T-cell (primary cell): ENCODE measurements around the gene THYN1. TPM values are rescaled to one million over a fixed set of nuclear protein-coding genes. Genes with fewer than 3 reads are reported as not detected.
A peak's percentile ranks its signal among the peaks of the same experiment; 100 is the strongest.

Experiments used
- ATAC-seq, 4 experiments: fragments of 200-7000 bp in 3 of 4; fragments of 150-1000 bp in 1 of 4; cut with Tn5 transposase; replicated peaks in 1 of 4; 1 replicate in 3 of 4; 2 replicates in 1 of 4; pipeline ENCODE4 v1.10.0; 2021; ENCODE audit warnings: moderate library complexity in 3 of 4, mild to moderate bottlenecking in 2 of 4, moderate number of reproducible peaks in 1 of 4
- CTCF ChIA-PET, 2 donors: fragments of 300-600 bp; sonication (Branson Sonifier 250); formaldehyde crosslinking; loops; one replicate each; lab custom pipeline; 2022; ENCODE audit warnings: antibody characterized with exemption in 2 of 2; lab: Charles Lee
- POLR2A ChIA-PET, 2 donors: fragments of 300-600 bp; sonication (Branson Sonifier 250); formaldehyde crosslinking; loops; one replicate each; lab custom pipeline; 2022; ENCODE audit warnings: antibody characterized with exemption in 2 of 2; lab: Charles Lee
- DNase-seq, 35 experiments: peaks; one replicate each; pipeline versions ENCODE4 v3.0.0 to v3.0.0-alpha.2; 2013 to 2023
- H3K27ac ChIP-seq: one replicate; pipeline ENCODE4 v1.5.1; 2013; ENCODE audit warnings: low read length
- H3K27me3 ChIP-seq, 2 experiments: replicated peaks in 1 of 2; 1 replicate in 1 of 2; 2 replicates in 1 of 2; pipeline versions ENCODE4 v1.6.1 to v1.7.0; 2013; ENCODE audit warnings: low read length in 1 of 2, mixed read lengths in 1 of 2; ENCODE audit not compliant: control insufficient read depth in 2 of 2, insufficient read depth in 2 of 2; ENCODE audit errors: extremely low read depth in 1 of 2
- H3K36me3 ChIP-seq, 2 donors: 1 replicate in 1 of 2; 2 replicates in 1 of 2; pipeline versions ENCODE4 v1.6.1 to v1.7.0; 2013; ENCODE audit warnings: low read length in 1 of 2; ENCODE audit not compliant: control insufficient read depth in 2 of 2, insufficient read depth in 1 of 2; ENCODE audit errors: extremely low read depth in 1 of 2
- H3K4me1 ChIP-seq, 2 experiments: 1 replicate in 1 of 2; 2 replicates in 1 of 2; pipeline versions ENCODE4 v1.6.1 to v1.7.0; 2013; ENCODE audit warnings: low read length in 2 of 2, mixed read lengths in 1 of 2; ENCODE audit not compliant: insufficient read depth in 2 of 2, control insufficient read depth in 1 of 2; ENCODE audit errors: extremely low read depth in 1 of 2
- H3K4me3 ChIP-seq, 2 donors: 1 replicate in 1 of 2; 2 replicates in 1 of 2; pipeline versions ENCODE4 v1.5.1 to v1.7.0; 2013; ENCODE audit warnings: mild to moderate bottlenecking in 2 of 2, low read length in 1 of 2, moderate library complexity in 1 of 2; ENCODE audit not compliant: control insufficient read depth in 1 of 2; ENCODE audit errors: extremely low read depth in 1 of 2
- H3K9me3 ChIP-seq: 2 replicates; pipeline ENCODE4 v1.7.0; 2013
- H3K27ac Mint-ChIP-seq, 2 donors: one replicate each; pipeline ENCODE4 v1.8.0; 2020 to 2021; ENCODE audit warnings: mild to moderate bottlenecking in 2 of 2, mixed read lengths in 2 of 2
- H3K27me3 Mint-ChIP-seq, 2 donors: one replicate each; pipeline ENCODE4 v1.8.0; 2021 to 2022; ENCODE audit warnings: mixed read lengths in 2 of 2
- H3K36me3 Mint-ChIP-seq: one replicate; pipeline ENCODE4 v1.8.0; 2021; ENCODE audit warnings: mixed read lengths
- H3K4me1 Mint-ChIP-seq, 3 donors: one replicate each; pipeline ENCODE4 v1.8.0; 2020 to 2022; ENCODE audit warnings: mixed read lengths in 3 of 3, mild to moderate bottlenecking in 1 of 3
- H3K4me3 Mint-ChIP-seq, 3 donors: one replicate each; pipeline ENCODE4 v1.8.0; 2020 to 2022; ENCODE audit warnings: mild to moderate bottlenecking in 3 of 3, mixed read lengths in 3 of 3, moderate library complexity in 3 of 3
- H3K9me3 Mint-ChIP-seq, 3 donors: one replicate each; pipeline ENCODE4 v1.8.0; 2020 to 2022; ENCODE audit warnings: mixed read lengths in 3 of 3
- WGBS: methylation state at CpG from one replicate; pipeline ENCODE4 v1.1.5; 2013; ENCODE audit warnings: missing lambda C conversion rate; ENCODE audit not compliant: insufficient coverage; 5-methylcytosine and 5-hydroxymethylcytosine counted together
- total RNA-seq, 35 experiments: library from RNA in 6 of 35; stranded (reverse) in 6 of 35; fragments of 120-200 nt in 1 of 35; gene quantifications; one replicate each; pipeline versions ENCODE4 v1.2.1 to v1.2.4 and lab custom pipeline; 2013 to 2026

Gene THYN1
- total RNA-seq, 5 donors from 2014 or later (not counting 1 experiment from before 2014, with no cell fraction given): 37.5 to 57.6 (median 55.5) TPM

GRCh38 chr11:134240592-134240991, 12.6 kb downstream of the THYN1 start:
- no CpG with 5 or more reads among the region's 6 CpGs for WGBS
- H3K4me1 Mint-ChIP-seq: peaks cover 0 to 2% (median 0%) of the 10 kb centered on the region in 3 donors
- no peak overlapping the region for H3K4me3 Mint-ChIP-seq
- peaks cover 54% of the 10 kb centered on the region for H3K36me3 Mint-ChIP-seq
- H3K27me3 Mint-ChIP-seq: no peaks in the 10 kb centered on the region
- DNase-seq (no peak), ATAC-seq (no peak)
- H3K36me3 ChIP-seq: peaks cover 20 to 89% of the 10 kb centered on the region in 2 donors
- H3K9me3 ChIP-seq: no peaks in the 10 kb centered on the region
- H3K4me3 ChIP-seq: no peak overlapping the region
- no peak overlapping the region for H3K27ac Mint-ChIP-seq
- CTCF ChIA-PET: interaction anchor here (0.6 to 1.1 kb wide), 2 partner anchors 11 to 79 kb away, joined by 3 to 4 read pairs; no protein-coding TSS in a partner anchor
- no peaks in the 10 kb centered on the region for H3K27me3 ChIP-seq
- H3K9me3 Mint-ChIP-seq: no peaks in the 10 kb centered on the region
- POLR2A ChIA-PET: interaction anchor here in 1 of 2 donors (0.6 kb wide), 1 partner anchor 21 kb away, joined by 4 read pairs; no protein-coding TSS in a partner anchor
- no peaks in the 10 kb centered on the region for H3K4me1 ChIP-seq
- no peak overlapping the region for H3K27ac ChIP-seq

- DNase-seq: no peak
- H3K4me1 Mint-ChIP-seq: no peaks in the 10 kb centered on the region
- CTCF ChIA-PET: interaction anchor here in 1 of 2 donors (0.6 kb wide), 1 partner anchor 13 kb away, joined by 3 read pairs; no protein-coding TSS in a partner anchor
- Histone ChIP-seq H3K4me1 (no peaks in the 10 kb centered on the region), H3K4me3 (no peak overlapping the region), H3K36me3 (peaks cover 11 to 82% of the 10 kb centered on the region in 2 donors), H3K27me3 (no peaks in the 10 kb centered on the region), H3K9me3 (no peaks in the 10 kb centered on the region), H3K27ac (no peak overlapping the region)
- no peak for ATAC-seq
- POLR2A ChIA-PET: no interaction called here
- H3K27me3 Mint-ChIP-seq: no peaks in the 10 kb centered on the region
- no peaks in the 10 kb centered on the region for H3K9me3 Mint-ChIP-seq
- H3K4me3 Mint-ChIP-seq: no peak overlapping the region
- H3K27ac Mint-ChIP-seq: no peak overlapping the region
- WGBS: no CpG with 5 or more reads among the region's 5 CpGs
- H3K36me3 Mint-ChIP-seq: peaks cover 57% of the 10 kb centered on the region
Measured at GRCh38 chr11:134238956-134239355, 14.2 kb downstream of the THYN1 start.

GRCh38 chr11:134237557-134237922, 15.6 kb downstream of the THYN1 start:
- Histone ChIP-seq H3K27me3 (no peaks in the 10 kb centered on the region), H3K4me1 (peaks cover 0 to 7% of the 10 kb centered on the region in 2 experiments), H3K27ac (no peak overlapping the region), H3K4me3 (no peak overlapping the region), H3K36me3 (peaks cover 11 to 74% of the 10 kb centered on the region in 2 donors), H3K9me3 (no peaks in the 10 kb centered on the region)
- POLR2A ChIA-PET: interaction anchor here in 1 of 2 donors (0.8 kb wide), 1 partner anchor 13 kb away, joined by 4 read pairs; the partner anchor contains the start of genes NCAPD3 and VPS26B
- Mint-ChIP-seq H3K36me3 (peaks cover 45% of the 10 kb centered on the region), H3K27me3 (no peaks in the 10 kb centered on the region), H3K4me1 (peaks cover 3 to 7% (median 7%) of the 10 kb centered on the region in 3 donors), H3K9me3 (no peaks in the 10 kb centered on the region), H3K27ac (peak overlapping the region; percentile 2 to 11), H3K4me3 (no peak overlapping the region)
- WGBS: 94% methylated on average over 11 of the region's 11 CpGs
- CTCF ChIA-PET: no interaction called here
- DNase-seq (no peak), ATAC-seq (no peak)

- Mint-ChIP-seq H3K4me3 (no peak overlapping the region), H3K4me1 (peaks cover 7 to 12% (median 12%) of the 10 kb centered on the region in 3 donors), H3K36me3 (peaks cover 39% of the 10 kb centered on the region), H3K27me3 (no peaks in the 10 kb centered on the region), H3K27ac (peak overlapping the region in 1 of 2 donors; percentile 2), H3K9me3 (no peaks in the 10 kb centered on the region)
- Histone ChIP-seq H3K4me1 (peaks cover 0 to 12% of the 10 kb centered on the region in 2 experiments), H3K36me3 (peaks cover 8 to 73% of the 10 kb centered on the region in 2 donors), H3K4me3 (no peak overlapping the region), H3K9me3 (no peaks in the 10 kb centered on the region), H3K27me3 (no peaks in the 10 kb centered on the region), H3K27ac (no peak overlapping the region)
- ChIA-PET CTCF (no interaction called here), POLR2A (no interaction called here)
- WGBS: 96% methylated on average over 5 of the region's 7 CpGs
- DNase-seq (no peak), ATAC-seq (no peak)
Measured at GRCh38 chr11:134236834-134237556, 16.2 kb downstream of the THYN1 start.

GRCh38 chr11:134235399-134235798, 17.8 kb downstream of the THYN1 start:
- Mint-ChIP-seq H3K27ac (no peak overlapping the region), H3K4me1 (peaks cover 14 to 27% (median 24%) of the 10 kb centered on the region in 3 donors), H3K4me3 (no peak overlapping the region), H3K9me3 (no peaks in the 10 kb centered on the region), H3K36me3 (peaks cover 40% of the 10 kb centered on the region), H3K27me3 (no peaks in the 10 kb centered on the region)
- no peak for DNase-seq
- WGBS: no CpG with 5 or more reads among the region's 3 CpGs
- Histone ChIP-seq H3K9me3 (no peaks in the 10 kb centered on the region), H3K36me3 (peaks cover 4 to 68% of the 10 kb centered on the region in 2 donors), H3K27me3 (no peaks in the 10 kb centered on the region), H3K4me3 (no peak overlapping the region), H3K4me1 (peaks cover 8 to 28% of the 10 kb centered on the region in 2 experiments), H3K27ac (no peak overlapping the region)
- ChIA-PET POLR2A (no interaction called here), CTCF (no interaction called here)
- no peak for ATAC-seq

- Mint-ChIP-seq H3K9me3 (no peaks in the 10 kb centered on the region), H3K27me3 (no peaks in the 10 kb centered on the region), H3K36me3 (peaks cover 36% of the 10 kb centered on the region), H3K4me1 (peaks cover 31 to 43% (median 40%) of the 10 kb centered on the region in 3 donors), H3K4me3 (no peak overlapping the region), H3K27ac (no peak overlapping the region)
- Histone ChIP-seq H3K27me3 (no peaks in the 10 kb centered on the region), H3K4me3 (no peak overlapping the region), H3K36me3 (peaks cover 4 to 52% of the 10 kb centered on the region in 2 donors), H3K4me1 (peaks cover 19 to 44% of the 10 kb centered on the region in 2 experiments), H3K9me3 (no peaks in the 10 kb centered on the region), H3K27ac (no peak overlapping the region)
- POLR2A ChIA-PET: no interaction called here
- ATAC-seq (no peak), DNase-seq (no peak)
- WGBS: 95% methylated on average over 2 of the region's 4 CpGs
- CTCF ChIA-PET: no interaction called here
Measured at GRCh38 chr11:134233729-134234179, 19.4 kb downstream of the THYN1 start.
